T-helper 1 cell treated with Interleukin-12 subunit alpha and Interleukin-12 subunit beta and Interleukin-4 antibody, amounts not matched to agents 30 μg/mL and 1 μg/mL, for 36 hours (primary cell): Measurements from ENCODE around the gene FOXP2.
"Not testable (repeated sequence)": the region's sequence is repeated elsewhere in the genome, so short reads cannot be mapped to it uniquely, and the experiment has no call there.

ENCODE experiments used
- H3K27ac Mint-ChIP-seq: one replicate; pipeline ENCODE4 v1.8.0; 2021; ENCODE audit warnings: mild to moderate bottlenecking, mixed read lengths
- H3K27me3 Mint-ChIP-seq: one replicate; pipeline ENCODE4 v1.8.0; 2021; ENCODE audit warnings: low read depth, mixed read lengths
- H3K36me3 Mint-ChIP-seq: one replicate; pipeline ENCODE4 v1.8.0; 2021; ENCODE audit warnings: low read depth, mixed read lengths
- H3K4me1 Mint-ChIP-seq: one replicate; pipeline ENCODE4 v1.8.0; 2021; ENCODE audit warnings: low read depth, mixed read lengths
- H3K4me3 Mint-ChIP-seq: one replicate; pipeline ENCODE4 v1.8.0; 2021; ENCODE audit warnings: mild to moderate bottlenecking, moderate library complexity, mixed read lengths
- H3K9me3 Mint-ChIP-seq: one replicate; pipeline ENCODE4 v1.8.0; 2021; ENCODE audit warnings: mixed read lengths

FOXP2 gene

GRCh38 chr7:114504586-114504985 is 90.0 kb downstream of the FOXP2 start:
- Mint-ChIP-seq H3K27ac (no peak overlapping the region), H3K27me3 (no peaks in the 10 kb centered on the region), H3K4me3 (no peak overlapping the region), H3K4me1 (no peaks in the 10 kb centered on the region), H3K36me3 (no peaks in the 10 kb centered on the region), H3K9me3 (no peaks in the 10 kb centered on the region)

- no peak overlapping the region for H3K27ac Mint-ChIP-seq
- no peaks in the 10 kb centered on the region for H3K4me1 Mint-ChIP-seq
- H3K36me3 Mint-ChIP-seq: no peaks in the 10 kb centered on the region
- no peaks in the 10 kb centered on the region for H3K27me3 Mint-ChIP-seq
- H3K4me3 Mint-ChIP-seq: no peak overlapping the region
- no peaks in the 10 kb centered on the region for H3K9me3 Mint-ChIP-seq
Measured at GRCh38 chr7:114507381-114507780, 92.8 kb downstream of the FOXP2 start.

- Mint-ChIP-seq H3K4me1 (no peaks in the 10 kb centered on the region), H3K4me3 (no peak overlapping the region), H3K36me3 (no peaks in the 10 kb centered on the region), H3K27me3 (no peaks in the 10 kb centered on the region), H3K27ac (no peak overlapping the region), H3K9me3 (no peaks in the 10 kb centered on the region)
Measured at GRCh38 chr7:114508086-114508485, 93.5 kb downstream of the FOXP2 start.

GRCh38 chr7:114510824-114511223 is 96.2 kb downstream of the FOXP2 start:
- H3K9me3 Mint-ChIP-seq, H3K4me3 Mint-ChIP-seq, H3K4me1 Mint-ChIP-seq, H3K27ac Mint-ChIP-seq, H3K27me3 Mint-ChIP-seq, H3K36me3 Mint-ChIP-seq: not testable (repeated sequence)

- Mint-ChIP-seq H3K4me1 (no peaks in the 10 kb centered on the region), H3K9me3 (no peaks in the 10 kb centered on the region), H3K27ac (no peak overlapping the region), H3K36me3 (no peaks in the 10 kb centered on the region), H3K27me3 (no peaks in the 10 kb centered on the region), H3K4me3 (no peak overlapping the region)
Measured at GRCh38 chr7:114519240-114519639, 104.6 kb downstream of the FOXP2 start.

GRCh38 chr7:114522081-114522480 is 107.5 kb downstream of the FOXP2 start:
- no peaks in the 10 kb centered on the region for H3K9me3 Mint-ChIP-seq
- H3K27ac Mint-ChIP-seq: no peak overlapping the region
- H3K4me1 Mint-ChIP-seq: no peaks in the 10 kb centered on the region
- H3K27me3 Mint-ChIP-seq: no peaks in the 10 kb centered on the region
- H3K36me3 Mint-ChIP-seq: no peaks in the 10 kb centered on the region
- H3K4me3 Mint-ChIP-seq: no peak overlapping the region

- H3K36me3 Mint-ChIP-seq: no peaks in the 10 kb centered on the region
- H3K4me3 Mint-ChIP-seq: no peak overlapping the region
- H3K9me3 Mint-ChIP-seq: no peaks in the 10 kb centered on the region
- no peak overlapping the region for H3K27ac Mint-ChIP-seq
- no peaks in the 10 kb centered on the region for H3K27me3 Mint-ChIP-seq
- no peaks in the 10 kb centered on the region for H3K4me1 Mint-ChIP-seq
Measured at GRCh38 chr7:114527589-114527988, 113.0 kb downstream of the FOXP2 start.

GRCh38 chr7:114530057-114530611 is 115.5 kb downstream of the FOXP2 start:
- no peaks in the 10 kb centered on the region for H3K27me3 Mint-ChIP-seq
- H3K9me3 Mint-ChIP-seq: no peaks in the 10 kb centered on the region
- no peaks in the 10 kb centered on the region for H3K36me3 Mint-ChIP-seq
- H3K4me1 Mint-ChIP-seq: no peaks in the 10 kb centered on the region
- H3K4me3 Mint-ChIP-seq: no peak overlapping the region
- no peak overlapping the region for H3K27ac Mint-ChIP-seq

- Mint-ChIP-seq H3K27ac (no peak overlapping the region), H3K27me3 (no peaks in the 10 kb centered on the region), H3K36me3 (no peaks in the 10 kb centered on the region), H3K4me3 (no peak overlapping the region), H3K9me3 (no peaks in the 10 kb centered on the region), H3K4me1 (no peaks in the 10 kb centered on the region)
Measured at GRCh38 chr7:114531326-114531725, 116.7 kb downstream of the FOXP2 start.

GRCh38 chr7:114533131-114533530 is 118.5 kb downstream of the FOXP2 start:
- H3K27me3 Mint-ChIP-seq: no peaks in the 10 kb centered on the region
- H3K4me3 Mint-ChIP-seq: no peak overlapping the region
- no peak overlapping the region for H3K27ac Mint-ChIP-seq
- no peaks in the 10 kb centered on the region for H3K36me3 Mint-ChIP-seq
- no peaks in the 10 kb centered on the region for H3K4me1 Mint-ChIP-seq
- H3K9me3 Mint-ChIP-seq: no peaks in the 10 kb centered on the region

- Mint-ChIP-seq H3K27me3 (no peaks in the 10 kb centered on the region), H3K9me3 (no peaks in the 10 kb centered on the region), H3K4me1 (no peaks in the 10 kb centered on the region), H3K4me3 (no peak overlapping the region), H3K27ac (no peak overlapping the region), H3K36me3 (no peaks in the 10 kb centered on the region)
Measured at GRCh38 chr7:114534953-114535352, 120.3 kb downstream of the FOXP2 start.

- Mint-ChIP-seq H3K4me3 (no peak overlapping the region), H3K27ac (no peak overlapping the region), H3K9me3 (no peaks in the 10 kb centered on the region)
Measured at GRCh38 chr7:114539575-114539974, 125.0 kb downstream of the FOXP2 start.

GRCh38 chr7:114540291-114540690 is 125.7 kb downstream of the FOXP2 start:
- no peaks in the 10 kb centered on the region for H3K36me3 Mint-ChIP-seq
- H3K27me3 Mint-ChIP-seq: peaks cover 5% of the 10 kb centered on the region
- no peak overlapping the region for H3K27ac Mint-ChIP-seq
- H3K9me3 Mint-ChIP-seq: no peaks in the 10 kb centered on the region
- H3K4me3 Mint-ChIP-seq: no peak overlapping the region
- H3K4me1 Mint-ChIP-seq: no peaks in the 10 kb centered on the region

More at GRCh38 chr7:114539575-114539974, 125.0 kb downstream of the FOXP2 start:
- Mint-ChIP-seq H3K36me3 (no peaks in the 10 kb centered on the region), H3K27me3 (peaks cover 5% of the 10 kb centered on the region), H3K4me1 (no peaks in the 10 kb centered on the region)

GRCh38 chr7:114547346-114547745 is 132.7 kb downstream of the FOXP2 start:
- H3K27me3 Mint-ChIP-seq, H3K36me3 Mint-ChIP-seq, H3K4me1 Mint-ChIP-seq, H3K9me3 Mint-ChIP-seq, H3K4me3 Mint-ChIP-seq, H3K27ac Mint-ChIP-seq: not testable (repeated sequence)

- no peaks in the 10 kb centered on the region for H3K36me3 Mint-ChIP-seq
- H3K27me3 Mint-ChIP-seq: no peaks in the 10 kb centered on the region
- H3K9me3 Mint-ChIP-seq: no peaks in the 10 kb centered on the region
- H3K27ac Mint-ChIP-seq: no peak overlapping the region
- H3K4me1 Mint-ChIP-seq: no peaks in the 10 kb centered on the region
- no peak overlapping the region for H3K4me3 Mint-ChIP-seq
Measured at GRCh38 chr7:114548081-114548980, 133.7 kb downstream of the FOXP2 start.
